ENCODE data around the gene TTLL9.

DNA sequence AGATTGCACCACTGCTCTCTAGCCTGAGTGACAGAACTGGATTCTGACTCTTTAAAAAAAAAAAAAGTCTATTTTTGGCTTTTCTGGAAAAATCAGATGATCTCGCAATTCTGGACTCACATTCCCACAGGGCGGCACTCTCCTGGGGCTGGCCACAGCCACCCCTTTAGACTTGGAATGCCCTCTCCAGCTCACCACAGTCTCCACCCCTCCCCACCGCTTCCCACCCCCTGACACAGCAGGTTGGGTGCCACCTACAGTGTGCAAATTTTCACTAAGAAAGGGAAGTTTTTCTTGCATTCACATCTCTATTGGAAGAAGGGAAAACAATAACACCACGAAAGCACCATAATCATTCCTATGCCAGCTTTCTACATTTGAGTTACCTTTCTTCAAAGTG is 66.0 kb downstream of the TTLL9 start:
- TF ChIP-seq, protein P1, sequence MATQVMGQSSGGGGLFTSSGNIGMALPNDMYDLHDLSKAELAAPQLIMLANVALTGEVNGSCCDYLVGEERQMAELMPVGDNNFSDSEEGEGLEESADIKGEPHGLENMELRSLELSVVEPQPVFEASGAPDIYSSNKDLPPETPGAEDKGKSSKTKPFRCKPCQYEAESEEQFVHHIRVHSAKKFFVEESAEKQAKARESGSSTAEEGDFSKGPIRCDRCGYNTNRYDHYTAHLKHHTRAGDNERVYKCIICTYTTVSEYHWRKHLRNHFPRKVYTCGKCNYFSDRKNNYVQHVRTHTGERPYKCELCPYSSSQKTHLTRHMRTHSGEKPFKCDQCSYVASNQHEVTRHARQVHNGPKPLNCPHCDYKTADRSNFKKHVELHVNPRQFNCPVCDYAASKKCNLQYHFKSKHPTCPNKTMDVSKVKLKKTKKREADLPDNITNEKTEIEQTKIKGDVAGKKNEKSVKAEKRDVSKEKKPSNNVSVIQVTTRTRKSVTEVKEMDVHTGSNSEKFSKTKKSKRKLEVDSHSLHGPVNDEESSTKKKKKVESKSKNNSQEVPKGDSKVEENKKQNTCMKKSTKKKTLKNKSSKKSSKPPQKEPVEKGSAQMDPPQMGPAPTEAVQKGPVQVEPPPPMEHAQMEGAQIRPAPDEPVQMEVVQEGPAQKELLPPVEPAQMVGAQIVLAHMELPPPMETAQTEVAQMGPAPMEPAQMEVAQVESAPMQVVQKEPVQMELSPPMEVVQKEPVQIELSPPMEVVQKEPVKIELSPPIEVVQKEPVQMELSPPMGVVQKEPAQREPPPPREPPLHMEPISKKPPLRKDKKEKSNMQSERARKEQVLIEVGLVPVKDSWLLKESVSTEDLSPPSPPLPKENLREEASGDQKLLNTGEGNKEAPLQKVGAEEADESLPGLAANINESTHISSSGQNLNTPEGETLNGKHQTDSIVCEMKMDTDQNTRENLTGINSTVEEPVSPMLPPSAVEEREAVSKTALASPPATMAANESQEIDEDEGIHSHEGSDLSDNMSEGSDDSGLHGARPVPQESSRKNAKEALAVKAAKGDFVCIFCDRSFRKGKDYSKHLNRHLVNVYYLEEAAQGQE (IDR thresholded peaks at IDR 0.05; ENCODE audit: insufficient replicate concordance, low read depth), result no peak
- no peak for TF ChIP-seq POLR2AphosphoS5 (IDR thresholded peaks at IDR 0.05; ENCODE audit: low read depth)
- TF ChIP-seq GABPA (IDR thresholded peaks at IDR 0.05; ENCODE audit: low read depth), result no peak

All from HL-60 (cell line).